Measurements from ENCODE around the gene CNRIP1.
A peak's percentile ranks its signal among the peaks of the same experiment; 100 is the strongest.

Gene CNRIP1

GRCh38 chr2:68246396-68246795 is 73.4 kb downstream of the CNRIP1 start:
- Histone ChIP-seq H3K27ac (peak overlapping the region; percentile 57), H3K36me3 (peaks cover 4% of the 10 kb centered on the region), H3K27me3 (no peaks in the 10 kb centered on the region), H3K4me3 (ENCODE audit: low read depth in 1 of 2, low read length in 1 of 2) (no peak overlapping the region), H3K9me3 (no peaks in the 10 kb centered on the region), H3K4me1 (ENCODE audit: control insufficient read depth in 1 of 2, insufficient read depth in 1 of 2, low read depth in 1 of 2, low read length in 1 of 2) (peaks cover 50 to 53% of the 10 kb centered on the region in 2 experiments)
- TF ChIP-seq CTCF (IDR thresholded peaks at IDR 0.05): no peak

GRCh38 chr2:68245672-68246071 is 74.1 kb downstream of the CNRIP1 start:
- H3K4me3 ChIP-seq (ENCODE audit: low read depth in 1 of 2, low read length in 1 of 2): no peak overlapping the region
- no peaks in the 10 kb centered on the region for H3K27me3 ChIP-seq
- peaks cover 4% of the 10 kb centered on the region for H3K36me3 ChIP-seq
- no peak overlapping the region for H3K27ac ChIP-seq
- no peak for TF ChIP-seq CTCF (IDR thresholded peaks at IDR 0.05)
- no peaks in the 10 kb centered on the region for H3K9me3 ChIP-seq
- H3K4me1 ChIP-seq (ENCODE audit: control insufficient read depth in 1 of 2, insufficient read depth in 1 of 2, low read depth in 1 of 2, low read length in 1 of 2): peaks cover 51 to 54% of the 10 kb centered on the region in 2 experiments

GRCh38 chr2:68245066-68245465 is 74.7 kb downstream of the CNRIP1 start:
- Histone ChIP-seq H3K9me3 (no peaks in the 10 kb centered on the region), H3K4me1 (ENCODE audit: control insufficient read depth in 1 of 2, insufficient read depth in 1 of 2, low read depth in 1 of 2, low read length in 1 of 2) (peaks cover 53% of the 10 kb centered on the region in 2 experiments), H3K27ac (no peak overlapping the region), H3K36me3 (peaks cover 4% of the 10 kb centered on the region), H3K4me3 (ENCODE audit: low read depth in 1 of 2, low read length in 1 of 2) (no peak overlapping the region), H3K27me3 (no peaks in the 10 kb centered on the region)
- no peak for TF ChIP-seq CTCF (IDR thresholded peaks at IDR 0.05)

- H3K27ac ChIP-seq: peak overlapping the region; percentile 41
- no peak for TF ChIP-seq CTCF (IDR thresholded peaks at IDR 0.05)
- no peak overlapping the region for H3K4me3 ChIP-seq (ENCODE audit: low read depth in 1 of 2, low read length in 1 of 2)
- peaks cover 53 to 54% of the 10 kb centered on the region in 2 experiments for H3K4me1 ChIP-seq (ENCODE audit: control insufficient read depth in 1 of 2, insufficient read depth in 1 of 2, low read depth in 1 of 2, low read length in 1 of 2)
- no peaks in the 10 kb centered on the region for H3K27me3 ChIP-seq
- H3K9me3 ChIP-seq: no peaks in the 10 kb centered on the region
- peaks cover 4% of the 10 kb centered on the region for H3K36me3 ChIP-seq
Observed at GRCh38 chr2:68244456-68244855, 75.3 kb downstream of the CNRIP1 start.
